ENCODE data around the gene OR10G2.
"Not testable (repeated sequence)": the region's sequence is repeated elsewhere in the genome, so short reads cannot be mapped to it uniquely, and the experiment has no call there.

The OR10G2 gene

DNA sequence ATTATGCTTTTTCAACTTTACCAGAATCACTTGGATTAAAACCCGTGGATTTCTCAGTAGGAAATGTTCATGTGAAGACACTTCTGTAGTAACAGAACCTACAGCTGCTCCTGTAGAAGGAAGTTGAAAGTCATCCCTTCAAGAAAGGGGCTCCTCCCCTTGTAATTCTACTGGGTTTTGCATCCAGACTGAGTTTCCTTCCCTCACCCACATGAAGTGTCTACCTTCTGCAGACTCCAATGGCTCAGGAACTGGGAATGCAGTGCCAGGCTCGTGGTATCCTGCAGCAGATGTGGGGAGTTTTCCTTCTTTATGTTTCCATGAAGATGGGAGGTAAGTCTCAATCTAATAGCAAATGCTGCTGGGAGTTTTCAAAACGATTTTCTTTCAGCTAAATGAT is 7.9 kb upstream of the OR10G2 start:
- H3K9ac ChIP-seq (ENCODE audit: low read depth, low read length), result no peak overlapping the region

DNA sequence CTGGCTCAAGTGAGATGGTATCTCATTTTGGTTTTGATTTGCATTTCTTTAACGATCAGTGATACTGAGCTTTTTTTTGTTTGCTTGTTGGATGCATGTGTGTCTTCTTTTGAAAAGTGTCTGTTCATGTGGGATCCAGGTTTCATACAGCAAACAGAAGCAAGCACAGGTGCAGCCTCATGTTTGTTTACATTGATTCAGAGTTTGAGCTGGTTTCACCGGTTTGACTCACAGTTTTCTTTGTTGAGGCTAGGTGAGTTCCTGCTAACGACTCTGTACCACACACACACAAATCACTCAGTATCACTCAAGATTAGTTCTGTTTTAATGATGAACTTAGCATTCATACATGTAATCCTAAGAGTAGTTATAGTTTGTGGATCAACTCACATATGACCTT is 3.7 kb downstream of the OR10G2 start:
- Histone ChIP-seq H3K36me3 (ENCODE audit: insufficient read depth, low read length) (no peaks in the 10 kb centered on the region), H4K20me1 (ENCODE audit: insufficient read depth, low read length) (no peaks in the 10 kb centered on the region), H3K4me2 (ENCODE audit: insufficient read depth, low read length) (no peak overlapping the region), H3K27me3 (ENCODE audit: insufficient read depth, low read length, poor library complexity) (peaks cover 8% of the 10 kb centered on the region), H3K79me2 (ENCODE audit: insufficient read depth, low read length) (no peaks in the 10 kb centered on the region), H2AFZ (ENCODE audit: low read depth, low read length) (no peak overlapping the region), H3K9ac (ENCODE audit: low read depth, low read length) (no peak overlapping the region), H3K4me3 (ENCODE audit: low read depth in 1 of 2, low read length in 2 of 2) (no peak overlapping the region), H3K9me3 (ENCODE audit: insufficient read depth, low read length, severe bottlenecking) (no peaks in the 10 kb centered on the region), H3K27ac (ENCODE audit: low read length) (no peak overlapping the region), H3K4me1 (ENCODE audit: insufficient read depth, low read length) (no peaks in the 10 kb centered on the region)
- DNase-seq (no peak), ATAC-seq (ENCODE audit: insufficient read depth, low read depth) (no peak)
- no peak for TF ChIP-seq EZH2 (IDR thresholded peaks at IDR 0.05; ENCODE audit: borderline replicate concordance, low read depth, low read length, severe bottlenecking)
- TF ChIP-seq, protein P1, sequence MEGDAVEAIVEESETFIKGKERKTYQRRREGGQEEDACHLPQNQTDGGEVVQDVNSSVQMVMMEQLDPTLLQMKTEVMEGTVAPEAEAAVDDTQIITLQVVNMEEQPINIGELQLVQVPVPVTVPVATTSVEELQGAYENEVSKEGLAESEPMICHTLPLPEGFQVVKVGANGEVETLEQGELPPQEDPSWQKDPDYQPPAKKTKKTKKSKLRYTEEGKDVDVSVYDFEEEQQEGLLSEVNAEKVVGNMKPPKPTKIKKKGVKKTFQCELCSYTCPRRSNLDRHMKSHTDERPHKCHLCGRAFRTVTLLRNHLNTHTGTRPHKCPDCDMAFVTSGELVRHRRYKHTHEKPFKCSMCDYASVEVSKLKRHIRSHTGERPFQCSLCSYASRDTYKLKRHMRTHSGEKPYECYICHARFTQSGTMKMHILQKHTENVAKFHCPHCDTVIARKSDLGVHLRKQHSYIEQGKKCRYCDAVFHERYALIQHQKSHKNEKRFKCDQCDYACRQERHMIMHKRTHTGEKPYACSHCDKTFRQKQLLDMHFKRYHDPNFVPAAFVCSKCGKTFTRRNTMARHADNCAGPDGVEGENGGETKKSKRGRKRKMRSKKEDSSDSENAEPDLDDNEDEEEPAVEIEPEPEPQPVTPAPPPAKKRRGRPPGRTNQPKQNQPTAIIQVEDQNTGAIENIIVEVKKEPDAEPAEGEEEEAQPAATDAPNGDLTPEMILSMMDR (IDR thresholded peaks at IDR 0.05; ENCODE audit: borderline replicate concordance, extremely low read depth, low read length, poor library complexity, severe bottlenecking), result no peak

More for the DNA sequence above, 7.9 kb upstream of the OR10G2 start:
- DNase-seq (no peak), ATAC-seq (ENCODE audit: insufficient read depth, low read depth) (no peak)
- no peak overlapping the region for H2AFZ ChIP-seq (ENCODE audit: low read depth, low read length)
- H3K4me3 ChIP-seq (ENCODE audit: low read depth in 1 of 2, low read length in 2 of 2), result no peak overlapping the region
- H3K27ac ChIP-seq (ENCODE audit: low read length), result no peak overlapping the region
- no peaks in the 10 kb centered on the region for H3K79me2 ChIP-seq (ENCODE audit: insufficient read depth, low read length)
- TF ChIP-seq, protein P1 (IDR thresholded peaks at IDR 0.05; ENCODE audit: borderline replicate concordance, extremely low read depth, low read length, poor library complexity, severe bottlenecking), result no peak
- TF ChIP-seq EZH2 (IDR thresholded peaks at IDR 0.05; ENCODE audit: borderline replicate concordance, low read depth, low read length, severe bottlenecking), result no peak
- no peaks in the 10 kb centered on the region for H4K20me1 ChIP-seq (ENCODE audit: insufficient read depth, low read length)
- H3K9me3 ChIP-seq (ENCODE audit: insufficient read depth, low read length, severe bottlenecking), result no peaks in the 10 kb centered on the region
- H3K36me3 ChIP-seq (ENCODE audit: insufficient read depth, low read length), result no peaks in the 10 kb centered on the region
- H3K4me1 ChIP-seq (ENCODE audit: insufficient read depth, low read length), result no peaks in the 10 kb centered on the region
- H3K27me3 ChIP-seq (ENCODE audit: insufficient read depth, low read length, poor library complexity), result peaks cover 3% of the 10 kb centered on the region
- no peak overlapping the region for H3K4me2 ChIP-seq (ENCODE audit: insufficient read depth, low read length)

DNA sequence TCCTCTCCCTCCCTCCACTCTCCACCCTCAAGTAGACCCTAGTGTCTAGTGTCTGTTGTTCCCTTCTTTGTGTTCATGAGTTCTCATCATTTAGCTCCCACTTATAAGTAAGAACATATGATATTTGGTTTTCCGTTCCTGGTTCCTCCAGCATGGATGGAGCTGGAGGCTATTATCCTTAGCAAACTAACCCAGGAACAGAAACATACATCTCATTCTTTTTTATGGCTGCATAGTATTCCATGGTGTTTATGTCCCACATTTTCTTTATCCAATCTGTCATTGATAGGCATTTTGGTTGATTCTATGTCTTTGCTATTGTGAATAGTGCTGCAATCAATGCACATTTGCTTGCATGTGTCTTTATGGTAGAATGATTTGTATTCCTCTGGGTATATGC is 4.2 kb downstream of the OR10G2 start:
- not testable (repeated sequence) for H3K4me1 ChIP-seq (ENCODE audit: insufficient read depth, low read length); H3K27me3 ChIP-seq (ENCODE audit: insufficient read depth, low read length, poor library complexity); H2AFZ ChIP-seq (ENCODE audit: low read depth, low read length); DNase-seq; H4K20me1 ChIP-seq (ENCODE audit: insufficient read depth, low read length); H3K36me3 ChIP-seq (ENCODE audit: insufficient read depth, low read length); ATAC-seq (ENCODE audit: insufficient read depth, low read depth); H3K4me3 ChIP-seq (ENCODE audit: low read depth in 1 of 2, low read length in 2 of 2); H3K9me3 ChIP-seq (ENCODE audit: insufficient read depth, low read length, severe bottlenecking); H3K9ac ChIP-seq (ENCODE audit: low read depth, low read length); H3K4me2 ChIP-seq (ENCODE audit: insufficient read depth, low read length); H3K79me2 ChIP-seq (ENCODE audit: insufficient read depth, low read length); H3K27ac ChIP-seq (ENCODE audit: low read length)

DNA sequence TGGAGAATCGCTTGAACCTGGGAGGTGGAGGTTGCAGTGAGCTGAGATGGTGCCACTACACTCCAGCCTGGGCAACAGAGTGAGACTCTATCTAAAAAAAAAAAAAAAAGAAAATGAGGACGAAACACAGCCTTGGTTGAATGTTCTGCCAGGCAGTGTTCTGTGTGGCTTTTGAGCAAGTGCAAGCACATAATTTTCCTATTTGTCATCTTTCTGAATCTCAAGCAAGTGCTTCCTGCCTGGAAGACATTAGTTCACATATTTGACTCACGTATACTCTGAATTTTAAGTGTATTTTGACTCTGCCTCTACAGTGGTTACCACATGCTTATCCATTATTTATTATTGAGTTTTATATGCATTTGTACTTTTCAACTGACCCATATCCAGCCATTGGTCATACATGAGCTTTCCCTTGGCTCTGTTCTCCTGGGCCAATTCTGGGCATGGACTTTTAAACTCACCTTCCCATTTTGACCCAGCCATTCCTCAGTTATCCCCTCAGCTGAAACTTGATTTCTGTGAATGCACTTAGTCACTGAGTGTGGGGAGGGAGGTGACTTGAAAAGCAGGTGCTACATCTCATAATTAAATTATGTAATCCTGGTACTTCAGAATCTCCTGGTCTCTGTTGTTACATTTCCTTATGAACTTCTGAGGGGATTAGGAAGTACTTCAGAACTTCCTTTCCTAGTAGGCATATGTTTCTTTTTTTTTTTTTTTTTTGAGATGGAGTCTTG is 8.1 kb downstream of the OR10G2 start:
- H3K4me3 ChIP-seq (ENCODE audit: low read depth in 1 of 2, low read length in 2 of 2), result no peak overlapping the region
- DNase-seq (no peak), ATAC-seq (ENCODE audit: insufficient read depth, low read depth) (no peak)
- H3K27me3 ChIP-seq (ENCODE audit: insufficient read depth, low read length, poor library complexity), result peaks cover 9% of the 10 kb centered on the region
- no peaks in the 10 kb centered on the region for H4K20me1 ChIP-seq (ENCODE audit: insufficient read depth, low read length)
- no peak overlapping the region for H3K9ac ChIP-seq (ENCODE audit: low read depth, low read length)
- TF ChIP-seq, protein P1 (IDR thresholded peaks at IDR 0.05; ENCODE audit: borderline replicate concordance, extremely low read depth, low read length, poor library complexity, severe bottlenecking), result no peak
- no peak for TF ChIP-seq EZH2 (IDR thresholded peaks at IDR 0.05; ENCODE audit: borderline replicate concordance, low read depth, low read length, severe bottlenecking)
- H3K36me3 ChIP-seq (ENCODE audit: insufficient read depth, low read length), result no peaks in the 10 kb centered on the region
- H3K27ac ChIP-seq (ENCODE audit: low read length), result no peak overlapping the region
- H3K9me3 ChIP-seq (ENCODE audit: insufficient read depth, low read length, severe bottlenecking), result no peaks in the 10 kb centered on the region
- H3K4me1 ChIP-seq (ENCODE audit: insufficient read depth, low read length), result no peaks in the 10 kb centered on the region
- no peak overlapping the region for H3K4me2 ChIP-seq (ENCODE audit: insufficient read depth, low read length)
- H2AFZ ChIP-seq (ENCODE audit: low read depth, low read length), result no peak overlapping the region
- no peaks in the 10 kb centered on the region for H3K79me2 ChIP-seq (ENCODE audit: insufficient read depth, low read length)
